Neural crest cell (in vitro differentiated cells): Measurements from ENCODE around the gene BSND. TPM values are rescaled to one million over a fixed set of nuclear protein-coding genes. Genes with fewer than 3 reads are reported as not detected.

Source experiments
- DNase-seq: peaks from one replicate; pipeline ENCODE4 v3.0.0; 2021; ENCODE audit warnings: low read depth, mixed read lengths, low spot score
- H3K27ac Mint-ChIP-seq: one replicate; pipeline ENCODE4 v1.8.0; 2021; ENCODE audit warnings: mild to moderate bottlenecking, mixed read lengths; ENCODE audit not compliant: unreplicated experiment
- H3K27me3 Mint-ChIP-seq: 2 replicates; pipeline ENCODE4 v1.8.0; 2021; ENCODE audit warnings: low read depth, mild to moderate bottlenecking, mixed read lengths
- H3K36me3 Mint-ChIP-seq: 2 replicates; pipeline ENCODE4 v1.8.0; 2021; ENCODE audit warnings: low read depth, mild to moderate bottlenecking, mixed read lengths
- H3K4me1 Mint-ChIP-seq: 2 replicates; pipeline ENCODE4 v1.8.0; 2021; ENCODE audit warnings: mixed read lengths
- H3K4me3 Mint-ChIP-seq: one replicate; pipeline ENCODE4 v1.8.0; 2021; ENCODE audit warnings: mild to moderate bottlenecking, mixed read lengths
- H3K9me3 Mint-ChIP-seq: 2 replicates; pipeline ENCODE4 v1.8.0; 2021; ENCODE audit warnings: mixed read lengths
- CTCF ChIP-seq: fragments of 200-600 bp; sonication (generic); conservative IDR thresholded peaks from 2 replicates; pipeline ENCODE4 v1.5.0; 2021; ENCODE audit warnings: antibody characterized with exemption, mild to moderate bottlenecking
- total RNA-seq: library from RNA; stranded (reverse); gene quantifications from 2 replicates; pipeline ENCODE4 v1.2.1, GENCODE V29; 2021

Gene BSND
- total RNA-seq, 1 donor from 2014 or later = not detected

- H3K36me3 Mint-ChIP-seq = peaks cover 5% of the 10 kb centered on the region
- H3K9me3 Mint-ChIP-seq = no peaks in the 10 kb centered on the region
- no peak overlapping the region for H3K27ac Mint-ChIP-seq
- no peak for DNase-seq
- H3K4me1 Mint-ChIP-seq = peaks cover 8% of the 10 kb centered on the region
- no peaks in the 10 kb centered on the region for H3K27me3 Mint-ChIP-seq
- TF ChIP-seq CTCF = no peak
- H3K4me3 Mint-ChIP-seq = no peak overlapping the region
These were observed 48.9 kb downstream of the BSND start for GRCh38 chr1:55047611-55048010.

- Mint-ChIP-seq H3K4me1 (peaks cover 4% of the 10 kb centered on the region), H3K36me3 (peaks cover 3% of the 10 kb centered on the region), H3K27me3 (no peaks in the 10 kb centered on the region), H3K4me3 (no peak overlapping the region), H3K27ac (no peak overlapping the region), H3K9me3 (no peaks in the 10 kb centered on the region)
- DNase-seq = no peak
- TF ChIP-seq CTCF = no peak
These were observed 49.9 kb downstream of the BSND start for GRCh38 chr1:55048453-55049270.

GRCh38 chr1:55049271-55049913, 50.7 kb downstream of the BSND start:
- DNase-seq = no peak
- Mint-ChIP-seq H3K4me1 (peaks cover 4% of the 10 kb centered on the region), H3K9me3 (no peaks in the 10 kb centered on the region), H3K4me3 (no peak overlapping the region), H3K27ac (no peak overlapping the region), H3K36me3 (no peaks in the 10 kb centered on the region), H3K27me3 (no peaks in the 10 kb centered on the region)
- TF ChIP-seq CTCF = no peak

GRCh38 chr1:55049914-55050278, 51.2 kb downstream of the BSND start:
- no peaks in the 10 kb centered on the region for H3K9me3 Mint-ChIP-seq
- H3K27ac Mint-ChIP-seq = no peak overlapping the region
- TF ChIP-seq CTCF = no peak
- no peak overlapping the region for H3K4me3 Mint-ChIP-seq
- DNase-seq = no peak
- no peaks in the 10 kb centered on the region for H3K36me3 Mint-ChIP-seq
- peaks cover 4% of the 10 kb centered on the region for H3K4me1 Mint-ChIP-seq
- H3K27me3 Mint-ChIP-seq = no peaks in the 10 kb centered on the region

GRCh38 chr1:55050283-55050682, 51.5 kb downstream of the BSND start:
- TF ChIP-seq CTCF = no peak
- H3K36me3 Mint-ChIP-seq = no peaks in the 10 kb centered on the region
- no peak for DNase-seq
- no peaks in the 10 kb centered on the region for H3K9me3 Mint-ChIP-seq
- H3K4me1 Mint-ChIP-seq = peaks cover 4% of the 10 kb centered on the region
- H3K27me3 Mint-ChIP-seq = no peaks in the 10 kb centered on the region
- H3K4me3 Mint-ChIP-seq = no peak overlapping the region
- no peak overlapping the region for H3K27ac Mint-ChIP-seq
